NCI-H1105 (cell line): ENCODE results near the gene TNNT3.
A peak's percentile ranks its signal among the peaks of the same experiment; 100 is the strongest.
"Not testable (repeated sequence)": the region's sequence is repeated elsewhere in the genome, so short reads cannot be mapped to it uniquely, and the experiment has no call there.

ENCODE experiments used
- DNase-seq: peaks from one replicate; lab custom pipeline; 2025; lab: John Stamatoyannopoulos, UW

The TNNT3 gene

DNA sequence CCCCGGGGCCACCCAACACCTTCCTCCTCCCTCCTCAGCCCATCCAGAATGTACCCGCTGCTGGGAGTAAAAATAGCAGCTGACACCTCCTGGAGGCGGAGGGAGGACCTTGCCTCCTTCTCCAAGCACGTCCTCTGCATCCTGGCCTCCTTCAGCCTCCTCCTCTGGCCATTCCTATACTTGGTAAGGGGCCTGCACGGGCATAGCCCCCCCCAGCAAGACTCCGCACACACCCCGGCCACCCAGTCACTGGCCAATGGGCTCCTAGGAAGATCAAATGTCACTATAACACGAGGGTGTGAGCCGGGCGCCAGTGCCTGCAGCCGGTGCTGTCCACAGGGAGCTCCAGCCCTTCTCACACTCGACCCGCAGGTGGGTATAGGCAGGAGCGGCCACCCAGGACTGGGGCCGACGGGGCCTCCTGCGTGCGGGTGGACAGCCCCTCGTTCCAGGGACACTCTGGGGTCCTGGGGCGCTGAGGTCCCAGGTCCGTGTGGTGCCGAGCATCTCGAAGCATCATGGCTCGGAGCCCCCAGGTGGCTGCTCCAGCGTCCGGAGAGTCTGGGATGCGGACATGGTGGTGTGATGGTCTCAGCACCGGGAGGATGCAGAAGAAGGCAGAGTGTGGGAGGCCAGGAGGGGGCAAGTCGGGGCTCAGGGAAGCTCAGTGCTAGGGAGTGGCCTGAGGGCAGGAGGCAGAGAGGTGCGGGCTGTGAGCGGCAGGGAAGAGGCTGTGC, at the start of gene TNNT3:
Gene TNNT3 (plus strand): TSS at position 313 of the 737 bp plus-strand sequence. CDS start 3,172 bp downstream, outside the sequence.
- no peak for DNase-seq

DNA sequence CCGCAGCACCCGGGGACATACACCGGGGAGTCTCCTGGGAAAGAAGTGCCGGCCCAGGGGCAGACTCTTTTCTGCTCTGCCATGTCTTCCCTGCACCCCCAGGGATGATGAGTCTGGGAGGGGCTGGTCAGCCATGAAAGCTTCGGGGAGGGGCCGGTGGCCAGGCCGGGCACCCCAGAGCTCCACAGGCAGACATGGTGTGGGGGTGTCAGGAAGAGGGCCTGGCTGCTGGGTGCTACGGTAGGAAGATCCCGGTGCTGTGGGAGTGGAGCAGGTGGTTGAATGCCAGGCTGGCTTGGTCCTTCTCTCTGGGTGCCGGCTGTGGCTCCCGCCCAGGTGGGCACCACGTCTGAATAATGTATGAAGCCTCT, 49.2 kb upstream of the TNNT3 start:
- no peak for DNase-seq

DNA sequence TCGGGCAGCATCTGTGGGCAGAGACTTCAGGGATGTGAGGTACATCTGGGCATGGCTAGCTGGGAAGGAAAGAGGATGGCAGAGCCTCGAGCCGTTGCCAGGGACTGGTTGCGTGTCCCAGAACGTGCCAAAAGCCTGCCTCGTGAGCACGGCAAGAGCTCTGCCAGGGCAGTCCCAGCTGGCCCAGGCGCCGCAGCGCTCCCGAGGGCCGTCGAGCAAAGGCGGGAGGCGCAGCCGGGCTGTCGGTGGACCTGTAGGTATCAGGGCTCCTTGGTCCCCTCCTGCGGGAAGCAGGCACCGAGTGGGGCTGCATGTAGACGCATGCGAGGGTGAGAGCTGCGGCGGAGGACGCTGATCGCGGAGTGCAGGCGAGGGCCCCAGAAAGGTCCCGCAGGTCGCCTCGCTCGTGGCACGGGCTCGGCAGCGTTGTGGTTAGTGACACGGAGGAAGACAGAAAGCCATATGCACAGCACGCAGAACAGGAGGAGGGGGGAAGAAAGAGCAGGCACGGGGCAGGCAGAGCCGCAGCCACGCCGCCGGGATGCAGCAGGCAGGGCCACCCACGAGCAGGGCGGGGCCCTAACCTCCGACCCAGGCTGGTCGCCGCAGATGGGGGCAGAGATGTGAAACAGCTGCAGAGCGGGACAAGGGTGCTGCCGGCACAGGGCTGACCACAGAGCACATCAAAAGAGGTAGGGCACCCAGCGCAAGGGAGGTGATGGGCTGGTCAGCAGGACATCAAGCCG, 48.6 kb upstream of the TNNT3 start:
- no peak for DNase-seq

GRCh38 chr11:1871531-1871930, 48.0 kb upstream of the TNNT3 start:
- no peak for DNase-seq

GRCh38 chr11:1872267-1872985, 47.1 kb upstream of the TNNT3 start:
- DNase-seq, result no peak

- DNase-seq, result no peak
These were observed 46.3 kb upstream of the TNNT3 start for GRCh38 chr11:1873048-1873812.

- not testable (repeated sequence) for DNase-seq
These were observed 45.7 kb upstream of the TNNT3 start for GRCh38 chr11:1873813-1874150.

DNA sequence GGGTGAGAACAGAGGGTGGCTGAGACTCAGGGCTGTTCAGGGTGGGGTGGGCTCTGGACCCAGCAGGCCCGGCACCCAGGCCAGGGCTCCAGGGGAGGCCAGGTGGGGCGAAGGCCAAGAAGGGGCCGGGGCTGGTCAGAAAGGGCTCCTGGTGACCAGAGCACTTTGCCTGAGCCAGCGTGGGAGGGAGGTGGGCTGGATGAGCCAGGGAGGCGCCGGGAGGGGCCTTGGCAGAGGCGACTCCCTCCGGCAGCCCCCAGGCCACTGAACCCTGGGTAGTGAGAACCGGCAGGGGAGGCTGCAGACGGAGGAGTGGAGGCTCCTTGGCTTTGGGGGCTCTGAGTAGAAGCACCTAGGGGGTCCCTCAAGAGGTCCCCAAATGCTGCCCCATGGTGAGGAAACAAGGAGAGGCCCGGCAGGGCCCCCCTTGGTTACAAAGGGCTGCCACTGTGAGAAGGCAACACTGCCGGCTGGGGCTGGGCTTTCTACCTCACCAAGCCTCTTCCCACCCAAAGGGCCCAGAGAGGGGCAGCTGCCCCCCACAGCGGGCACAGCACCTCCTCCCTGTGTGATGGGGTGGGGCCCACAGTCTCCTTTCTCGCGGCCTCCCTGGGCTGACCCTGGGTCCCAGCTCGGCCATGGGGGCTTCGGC, 44.9 kb upstream of the TNNT3 start:
- not testable (repeated sequence) for DNase-seq

GRCh38 chr11:1875093-1875850, 44.2 kb upstream of the TNNT3 start:
- peak; percentile 60 for DNase-seq

DNA sequence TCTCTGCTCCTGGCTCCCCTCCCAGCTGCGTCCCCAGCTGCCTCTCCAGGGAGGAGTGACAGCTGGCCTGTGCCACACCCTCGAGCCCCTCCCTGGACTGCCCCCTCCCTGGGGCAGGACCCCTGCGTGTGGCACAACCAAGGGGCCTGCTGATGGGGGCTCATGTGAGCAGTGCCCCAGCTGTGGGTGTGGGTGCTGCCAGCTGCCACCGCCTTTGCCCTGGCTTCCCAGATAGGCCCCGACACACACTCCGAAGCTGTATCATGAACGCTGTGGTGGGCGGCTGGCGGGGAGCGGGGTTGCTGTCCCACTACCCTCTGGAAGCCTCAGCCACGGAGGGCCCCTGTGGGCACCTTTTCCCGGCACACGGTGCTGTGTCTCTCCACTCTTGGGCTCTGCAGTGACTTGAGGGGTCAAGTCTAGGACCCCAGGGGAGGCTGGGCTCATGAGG, 43.6 kb upstream of the TNNT3 start:
- peak; percentile 60 for DNase-seq

GRCh38 chr11:1876361-1877063, 43.0 kb upstream of the TNNT3 start:
- DNase-seq, result peak; percentile 10

- peak; percentile 69 for DNase-seq
These were observed 42.0 kb upstream of the TNNT3 start for GRCh38 chr11:1877211-1878136.

DNA sequence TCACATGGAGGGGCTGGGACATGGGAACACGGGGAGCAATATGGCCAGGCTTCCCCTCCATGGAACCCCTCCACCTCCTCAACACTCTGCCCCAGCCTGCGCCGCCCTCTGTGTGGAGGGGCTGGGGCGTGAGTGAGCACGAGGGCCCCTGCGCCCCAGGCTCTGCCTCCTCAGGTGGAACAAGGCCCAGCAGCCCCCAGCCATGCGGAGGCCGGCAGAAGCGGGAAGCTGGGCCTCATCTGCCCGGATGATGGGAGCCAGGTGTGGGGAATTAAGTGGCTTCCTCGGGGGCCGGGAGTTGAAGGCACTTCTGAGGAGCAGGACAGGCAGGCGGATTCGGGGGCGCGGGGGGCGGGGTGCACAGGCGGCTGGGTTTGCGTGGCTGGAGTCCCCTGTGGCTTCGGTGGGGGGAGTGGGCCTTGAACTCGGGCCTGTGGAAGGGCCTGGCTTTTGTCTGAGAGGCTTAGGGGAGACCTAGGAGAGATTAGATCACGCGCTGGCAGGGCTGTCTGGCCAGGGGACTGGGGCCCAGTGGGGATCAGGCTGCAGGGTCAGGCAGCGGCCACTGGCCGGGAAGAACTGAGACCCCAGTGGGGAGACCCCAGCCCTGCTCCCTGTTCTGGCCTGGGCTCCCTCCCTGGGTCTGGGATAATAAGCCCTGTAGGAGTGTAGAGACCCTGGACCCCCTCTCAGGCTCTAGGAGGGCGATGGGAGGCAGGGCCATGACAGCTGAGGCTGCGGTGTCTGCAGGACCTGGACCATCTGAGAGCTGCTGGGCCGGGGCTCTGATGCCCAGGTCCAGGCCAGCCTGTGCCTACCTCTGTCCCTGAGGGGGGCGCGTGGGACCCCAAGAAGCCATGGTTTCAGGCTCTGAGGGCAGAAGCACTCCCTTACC, 41.1 kb upstream of the TNNT3 start:
- DNase-seq, result no peak

DNA sequence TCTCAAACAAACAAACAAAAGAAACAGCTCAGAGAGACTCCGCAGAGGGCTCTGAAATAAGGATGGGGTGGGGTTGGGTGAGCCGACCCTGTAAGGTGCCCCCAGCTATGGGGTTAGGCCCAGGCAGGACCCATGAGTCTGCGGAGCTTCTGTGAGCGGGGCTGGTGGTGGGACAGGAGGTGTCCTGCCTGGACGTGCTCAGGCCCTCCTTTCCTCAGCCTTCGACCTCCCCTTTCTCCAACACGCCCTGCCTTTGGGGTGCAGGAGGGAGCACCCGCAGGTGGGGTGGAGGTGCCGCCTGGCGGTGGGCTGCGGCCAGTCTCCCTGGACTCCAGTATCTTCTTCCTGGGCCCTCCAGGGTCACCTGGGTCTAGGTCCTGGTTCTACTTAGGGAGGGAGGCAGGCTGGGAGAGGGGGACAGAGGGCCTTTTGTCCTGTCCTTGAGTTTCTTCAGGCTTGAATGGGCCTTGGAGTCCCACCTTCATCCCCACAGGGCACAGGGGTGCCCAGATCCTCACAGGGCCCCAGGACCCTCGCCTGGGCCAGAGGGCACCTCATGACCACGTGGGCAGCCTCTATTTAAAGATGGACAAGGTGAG, 40.1 kb upstream of the TNNT3 start:
- DNase-seq, result no peak

DNA sequence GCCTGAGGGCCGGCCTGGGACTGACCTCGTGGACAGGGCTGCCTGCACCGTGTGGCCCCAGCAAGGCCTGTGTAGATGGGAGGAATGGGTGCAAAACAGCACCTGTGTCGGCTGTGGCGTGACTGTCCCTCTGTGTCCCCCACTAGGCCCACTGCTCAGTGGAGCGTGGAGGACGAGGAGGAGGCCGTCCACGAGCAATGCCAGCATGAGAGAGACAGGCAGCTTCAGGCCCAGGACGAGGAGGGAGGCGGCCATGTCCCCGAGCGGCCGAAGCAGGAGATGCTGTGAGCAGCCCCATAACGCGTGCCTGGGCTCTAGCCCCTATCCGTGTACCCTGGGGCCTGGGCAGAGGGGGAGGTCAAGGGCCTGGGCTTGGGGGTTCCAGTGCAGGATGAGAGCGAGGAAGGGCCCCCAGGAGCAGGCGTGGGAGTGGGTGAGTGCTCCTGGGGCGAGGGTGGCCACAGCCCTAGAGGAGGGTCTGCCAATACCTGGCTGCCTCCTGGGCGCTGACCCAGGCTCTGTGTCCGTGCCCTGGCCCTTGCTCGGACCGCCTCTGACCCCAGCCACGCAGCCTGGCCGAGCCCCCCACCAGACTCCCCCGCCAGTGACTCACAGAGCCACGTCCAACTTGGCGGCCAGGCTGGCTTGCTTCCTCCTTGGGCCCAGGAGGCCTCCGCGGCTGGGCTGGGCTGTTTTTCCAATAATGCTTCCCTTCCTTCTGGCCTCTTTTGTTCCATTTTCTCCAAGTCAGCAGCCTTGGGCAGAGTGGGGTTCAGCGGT, 39.4 kb upstream of the TNNT3 start:
- no peak for DNase-seq

DNA sequence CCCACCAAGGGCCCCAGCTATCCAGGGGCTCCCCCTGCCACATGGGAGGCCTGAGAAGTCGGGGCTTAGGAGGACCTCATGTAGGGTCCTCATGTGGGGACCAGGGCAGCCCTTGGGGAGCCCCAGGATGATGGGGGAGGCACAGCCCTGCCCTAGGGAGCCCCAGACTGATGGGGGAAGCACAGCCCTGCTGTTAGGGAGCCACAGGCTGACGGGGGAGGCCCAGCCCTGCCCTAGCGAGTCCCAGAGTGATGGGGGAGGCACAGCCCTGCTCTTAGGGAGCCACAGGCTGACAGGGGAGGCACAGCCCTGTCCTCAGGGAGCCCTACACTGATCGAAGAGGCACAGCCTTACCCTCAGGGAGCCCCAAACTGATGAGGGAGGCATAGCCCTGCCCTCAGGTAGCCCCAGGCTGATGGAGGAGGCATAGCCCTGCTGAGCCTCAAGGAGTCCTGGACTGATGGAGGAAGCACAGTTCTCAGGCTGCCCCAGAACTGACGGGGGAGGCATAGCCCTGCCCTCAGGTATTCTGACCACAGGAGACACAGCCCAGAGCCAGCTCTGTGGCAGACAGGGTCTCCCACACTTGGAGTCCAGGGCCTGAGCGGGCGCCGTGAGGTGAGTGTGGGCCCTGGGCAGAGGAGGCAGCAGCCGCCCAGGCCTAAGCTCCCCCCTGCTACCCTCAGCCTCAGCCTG, 38.6 kb upstream of the TNNT3 start:
- DNase-seq, result no peak
